Natural killer cell (primary cell): ENCODE measurements around the gene ERFE. TPM values are rescaled to one million over a fixed set of nuclear protein-coding genes. Genes with fewer than 3 reads are reported as not detected.

ENCODE experiments used
- ATAC-seq, 3 donors: fragments of 150-1000 bp in 2 of 3; fragments of 200-7000 bp in 1 of 3; cut with Tn5 transposase; 1 replicate in 1 of 3; 2 replicates in 2 of 3; pipeline ENCODE4 v1.10.0; 2021; ENCODE audit warnings: mild to moderate bottlenecking in 2 of 3, moderate library complexity in 2 of 3
- DNase-seq, 2 donors: peaks; one replicate each; pipeline versions ENCODE4 v3.0.0 to v3.0.0-alpha.2; 2013 to 2021; ENCODE audit warnings: mixed read lengths in 1 of 2
- H3K27ac ChIP-seq: one replicate; pipeline ENCODE4 v1.5.1; 2013; ENCODE audit warnings: mild to moderate bottlenecking, low read length
- H3K27me3 ChIP-seq: one replicate; pipeline ENCODE4 v1.6.1; 2013; ENCODE audit warnings: low read length; ENCODE audit not compliant: control insufficient read depth, insufficient read depth
- H3K36me3 ChIP-seq: one replicate; pipeline ENCODE4 v1.6.1; 2013; ENCODE audit warnings: low read length; ENCODE audit not compliant: control insufficient read depth, insufficient read depth
- H3K4me1 ChIP-seq: one replicate; pipeline ENCODE4 v1.6.1; 2013; ENCODE audit warnings: low read length; ENCODE audit not compliant: control insufficient read depth, insufficient read depth
- H3K4me3 ChIP-seq: one replicate; pipeline ENCODE4 v1.5.1; 2013; ENCODE audit warnings: low read length
- H3K9me3 ChIP-seq: one replicate; pipeline ENCODE4 v1.6.1; 2013; ENCODE audit warnings: low read length; ENCODE audit not compliant: control insufficient read depth, insufficient read depth
- H3K27ac Mint-ChIP-seq, 2 donors: one replicate each; pipeline ENCODE4 v1.8.0; 2022; ENCODE audit warnings: mild to moderate bottlenecking in 2 of 2, mixed read lengths in 2 of 2, moderate library complexity in 1 of 2
- H3K27me3 Mint-ChIP-seq, 2 donors: one replicate each; pipeline ENCODE4 v1.8.0; 2022; ENCODE audit warnings: low read depth in 2 of 2, mixed read lengths in 2 of 2
- H3K36me3 Mint-ChIP-seq: one replicate; pipeline ENCODE4 v1.8.0; 2022; ENCODE audit warnings: mixed read lengths
- H3K4me1 Mint-ChIP-seq, 2 donors: one replicate each; pipeline ENCODE4 v1.8.0; 2022; ENCODE audit warnings: mixed read lengths in 2 of 2
- H3K4me3 Mint-ChIP-seq: one replicate; pipeline ENCODE4 v1.8.0; 2022; ENCODE audit warnings: mild to moderate bottlenecking, moderate library complexity, mixed read lengths
- H3K9me3 Mint-ChIP-seq, 2 donors: one replicate each; pipeline ENCODE4 v1.8.0; 2022; ENCODE audit warnings: mixed read lengths in 2 of 2
- CTCF ChIP-seq: fragments of 200-600 bp; IDR thresholded peaks from one replicate; pipeline ENCODE4 v1.8.0; 2022; ENCODE audit warnings: antibody characterized with exemption
- WGBS: methylation state at CpG from one replicate; pipeline ENCODE4 v1.1.7; 2013; ENCODE audit warnings: missing lambda C conversion rate; ENCODE audit not compliant: insufficient coverage; 5-methylcytosine and 5-hydroxymethylcytosine counted together
- intact Hi-C: fragments of 100-400 bp; cut with micrococcal nuclease; formaldehyde crosslinking; loops from one replicate; pipeline ENCODE4 v1.14.2; 2022
- total RNA-seq, 4 donors: library from RNA; stranded (reverse); fragments of 120-200 nt in 1 of 4; gene quantifications; one replicate each; pipeline versions ENCODE4 v1.2.3 to v1.2.4, GENCODE V29; 2013 to 2022

The ERFE gene
- total RNA-seq, 3 donors from 2014 or later (not counting 1 experiment from before 2014, with no cell fraction given), result 0.33 to 4.8 (median 4.3) TPM

- H3K9me3 ChIP-seq, result no peaks in the 10 kb centered on the region
- Mint-ChIP-seq H3K4me1 (no peaks in the 10 kb centered on the region), H3K9me3 (no peaks in the 10 kb centered on the region), H3K27me3 (no peaks in the 10 kb centered on the region), H3K36me3 (no peaks in the 10 kb centered on the region), H3K4me3 (no peak overlapping the region), H3K27ac (no peak overlapping the region)
- peaks cover 5% of the 10 kb centered on the region for H3K4me1 ChIP-seq
- DNase-seq, result no peak
- 98% methylated on average over 2 of the region's 2 CpGs for WGBS
- no peak for ATAC-seq
- no peak overlapping the region for H3K27ac ChIP-seq
- no peaks in the 10 kb centered on the region for H3K27me3 ChIP-seq
- H3K36me3 ChIP-seq, result no peaks in the 10 kb centered on the region
- no peak overlapping the region for H3K4me3 ChIP-seq
- intact Hi-C loops, result no loop called here
- no peak for TF ChIP-seq CTCF
Observed at GRCh38 chr2:238126338-238126737, 32.4 kb upstream of the ERFE start.

DNA sequence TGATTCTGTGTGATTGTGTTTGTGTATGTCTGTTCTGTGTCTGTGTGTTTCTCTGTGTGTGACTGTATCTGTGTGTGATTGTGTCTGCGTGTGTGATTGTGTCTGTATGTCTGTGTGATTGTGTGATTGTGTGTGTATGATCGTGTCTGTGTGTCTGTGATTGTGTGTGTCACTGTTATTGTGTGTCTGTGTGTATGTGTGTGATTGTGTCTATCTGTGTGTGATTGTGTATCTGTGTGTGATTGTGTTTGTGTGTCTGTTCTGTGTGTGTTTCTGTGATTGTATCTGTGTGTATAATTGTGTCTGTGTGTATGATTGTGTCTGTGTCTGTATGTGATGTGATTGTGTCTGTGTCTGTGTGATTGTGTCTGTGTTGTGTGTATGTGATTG lies 32.0 kb upstream of the ERFE start:
- H3K4me1 Mint-ChIP-seq, result no peaks in the 10 kb centered on the region
- peaks cover 5% of the 10 kb centered on the region for H3K4me1 ChIP-seq
- H3K36me3 ChIP-seq, result no peaks in the 10 kb centered on the region
- H3K27me3 ChIP-seq, result no peaks in the 10 kb centered on the region
- 100% methylated on average over 2 of the region's 2 CpGs for WGBS
- no peak overlapping the region for H3K4me3 ChIP-seq
- H3K4me3 Mint-ChIP-seq, result no peak overlapping the region
- H3K27me3 Mint-ChIP-seq, result no peaks in the 10 kb centered on the region
- ATAC-seq (no peak), DNase-seq (no peak)
- no peaks in the 10 kb centered on the region for H3K36me3 Mint-ChIP-seq
- no peaks in the 10 kb centered on the region for H3K9me3 Mint-ChIP-seq
- TF ChIP-seq CTCF, result no peak
- no peak overlapping the region for H3K27ac Mint-ChIP-seq
- intact Hi-C loops, result no loop called here
- no peak overlapping the region for H3K27ac ChIP-seq
- H3K9me3 ChIP-seq, result no peaks in the 10 kb centered on the region

- 74% methylated on average over 36 of the region's 36 CpGs for WGBS
- Mint-ChIP-seq H3K27ac (no peak overlapping the region), H3K4me1 (no peaks in the 10 kb centered on the region), H3K36me3 (no peaks in the 10 kb centered on the region), H3K27me3 (no peaks in the 10 kb centered on the region), H3K9me3 (no peaks in the 10 kb centered on the region), H3K4me3 (no peak overlapping the region)
- TF ChIP-seq CTCF, result no peak
- Histone ChIP-seq H3K9me3 (no peaks in the 10 kb centered on the region), H3K27ac (no peak overlapping the region), H3K4me3 (no peak overlapping the region), H3K36me3 (no peaks in the 10 kb centered on the region), H3K27me3 (no peaks in the 10 kb centered on the region), H3K4me1 (peaks cover 5% of the 10 kb centered on the region)
- intact Hi-C loops, result no loop called here
- peak; percentile 67 to 84 (median 76) for ATAC-seq
- no peak for DNase-seq
Observed at GRCh38 chr2:238127165-238128060, 31.4 kb upstream of the ERFE start.

DNA sequence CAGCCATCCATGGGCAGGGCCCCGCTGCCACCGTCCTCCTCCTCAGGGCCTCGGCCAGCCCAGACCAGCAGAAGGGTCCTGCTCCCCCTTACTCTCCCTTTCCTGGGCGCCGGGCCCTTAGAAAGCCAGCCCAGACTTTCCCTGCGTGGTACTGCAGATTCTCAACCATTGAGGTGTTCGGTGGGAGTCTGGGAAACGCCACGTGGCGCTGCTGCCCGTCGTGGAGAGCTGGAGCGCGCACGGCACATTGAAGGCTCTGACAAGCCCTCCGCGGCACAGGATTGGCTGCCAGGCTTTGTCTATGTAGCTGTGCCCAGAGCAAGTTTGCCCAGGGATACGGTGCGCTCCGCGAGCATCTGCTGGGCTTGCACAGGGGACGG lies 30.7 kb upstream of the ERFE start:
- intact Hi-C loops, result no loop called here
- H3K36me3 ChIP-seq, result no peaks in the 10 kb centered on the region

More for the DNA sequence above, 30.7 kb upstream of the ERFE start:
- ATAC-seq (no peak), DNase-seq (no peak)
- TF ChIP-seq CTCF, result no peak
- H3K4me3 Mint-ChIP-seq, result no peak overlapping the region
- Histone ChIP-seq H3K4me3 (no peak overlapping the region), H3K9me3 (no peaks in the 10 kb centered on the region), H3K27me3 (no peaks in the 10 kb centered on the region), H3K27ac (no peak overlapping the region), H3K4me1 (peaks cover 5% of the 10 kb centered on the region)
- H3K27me3 Mint-ChIP-seq, result no peaks in the 10 kb centered on the region
- H3K36me3 Mint-ChIP-seq, result no peaks in the 10 kb centered on the region
- H3K4me1 Mint-ChIP-seq, result no peaks in the 10 kb centered on the region
- WGBS, result 92% methylated on average over 21 of the region's 22 CpGs
- H3K27ac Mint-ChIP-seq, result no peak overlapping the region
- H3K9me3 Mint-ChIP-seq, result no peaks in the 10 kb centered on the region
